IMR-90 (cell line): Measurements from ENCODE around the gene TEX52. TPM values are rescaled to one million over a fixed set of nuclear protein-coding genes. Genes with fewer than 3 reads are reported as not detected.

Source experiments
- ATAC-seq: fragments of 200-7000 bp; cut with Tn5 transposase; 2 replicates; pipeline ENCODE4 v1.9.1; 2020; ENCODE audit warnings: low read depth, mild to moderate bottlenecking, moderate library complexity
- BruUV-seq: library from RNA; stranded (reverse); fragments of 400-500 nt; replicated peaks from 2 replicates; lab custom pipeline; 2021; lab: Mats Ljungman, UMichigan
- CTCF ChIA-PET: fragments of 300-600 bp; formaldehyde crosslinking; extraction: SDS; loops from one replicate; lab custom pipeline; 2021; ENCODE audit warnings: antibody characterized with exemption; lab: Yijun Ruan, JAX
- POLR2A ChIA-PET: fragments of 300-600 bp; sonication (Branson Sonifier 250); formaldehyde crosslinking; loops from one replicate; lab custom pipeline; 2022; ENCODE audit warnings: antibody characterized with exemption; ENCODE audit not compliant: unreplicated experiment; lab: Charles Lee
- DNase-seq: peaks from one replicate; pipeline ENCODE4 v3.0.0; 2013
- H2AFZ ChIP-seq: replicated peaks from 2 replicates; pipeline ENCODE3; 2013; ENCODE audit warnings: low read length, mild to moderate bottlenecking; ENCODE audit not compliant: poor library complexity
- H2AK5ac ChIP-seq: 2 replicates; pipeline ENCODE4 v1.6.1; 2013; ENCODE audit warnings: low read depth, low read length, inconsistent platforms
- H2AK9ac ChIP-seq: replicated peaks from 2 replicates; pipeline ENCODE3; 2013; ENCODE audit warnings: mild to moderate bottlenecking, low read depth, low read length, moderate library complexity; ENCODE audit not compliant: poor library complexity
- H2BK120ac ChIP-seq: 2 replicates; pipeline ENCODE4 v1.6.1; 2013; ENCODE audit warnings: low read depth, low read length, inconsistent platforms
- H2BK15ac ChIP-seq: 3 replicates; pipeline ENCODE4 v1.6.1; 2013; ENCODE audit warnings: low read depth, low read length, inconsistent platforms
- H2BK20ac ChIP-seq: 2 replicates; pipeline ENCODE4 v1.6.1; 2013; ENCODE audit warnings: low read depth, mild to moderate bottlenecking, inconsistent platforms, low read length, moderate library complexity
- H2BK5ac ChIP-seq: 2 replicates; pipeline ENCODE4 v1.6.1; 2013; ENCODE audit warnings: mild to moderate bottlenecking, low read depth, low read length, inconsistent platforms; ENCODE audit not compliant: poor library complexity, severe bottlenecking
- H3K14ac ChIP-seq: replicated peaks from 2 replicates; pipeline ENCODE4 v1.6.1; 2013; ENCODE audit warnings: low read depth, low read length, inconsistent platforms
- H3K18ac ChIP-seq: 2 replicates; pipeline ENCODE4 v1.6.1; 2013; ENCODE audit warnings: low read depth, low read length, control low read depth
- H3K23ac ChIP-seq: 2 replicates; pipeline ENCODE4 v1.6.1; 2013; ENCODE audit warnings: low read depth, low read length, inconsistent platforms
- H3K27ac ChIP-seq: 2 replicates; pipeline ENCODE4 v1.5.1; 2013; ENCODE audit warnings: mild to moderate bottlenecking, control low read depth, low read length; ENCODE audit not compliant: insufficient read depth
- H3K27me3 ChIP-seq: 2 replicates; pipeline ENCODE4 v1.6.1; 2013; ENCODE audit warnings: low read length; ENCODE audit not compliant: control insufficient read depth, insufficient read depth
- H3K36me3 ChIP-seq: 2 replicates; pipeline ENCODE4 v1.6.1; 2013; ENCODE audit warnings: low read length, mixed read lengths; ENCODE audit not compliant: control insufficient read depth, insufficient read depth
- H3K4ac ChIP-seq: 2 replicates; pipeline ENCODE4 v1.6.1; 2013; ENCODE audit warnings: low read depth, low read length, inconsistent platforms
- H3K4me1 ChIP-seq: 2 replicates; pipeline ENCODE4 v1.6.1; 2013; ENCODE audit warnings: low read length, mixed read lengths; ENCODE audit not compliant: control insufficient read depth, insufficient read depth
- H3K4me2 ChIP-seq: 2 replicates; pipeline ENCODE4 v1.6.1; 2013; ENCODE audit warnings: low read depth, mild to moderate bottlenecking, control low read depth, low read length, moderate library complexity
- H3K4me3 ChIP-seq: 2 replicates; pipeline ENCODE4 v1.5.1; 2013; ENCODE audit warnings: low read depth, mild to moderate bottlenecking, control low read depth, low read length, moderate library complexity; ENCODE audit not compliant: insufficient read depth
- H3K56ac ChIP-seq: 2 replicates; pipeline ENCODE4 v1.6.1; 2013; ENCODE audit warnings: low read length, inconsistent platforms; ENCODE audit not compliant: insufficient read depth; ENCODE audit errors: extremely low read depth
- H3K79me1 ChIP-seq, 2 experiments: 2 replicates each; pipeline ENCODE4 v1.6.1; 2013; ENCODE audit warnings: low read length in 2 of 2, inconsistent platforms in 1 of 2, low read depth in 1 of 2
- H3K9ac ChIP-seq: 2 replicates; pipeline ENCODE4 v1.6.1; 2013; ENCODE audit warnings: low read depth, low read length, control low read depth
- H3K9me1 ChIP-seq: 2 replicates; pipeline ENCODE4 v1.6.1; 2013; ENCODE audit warnings: low read length, inconsistent platforms; ENCODE audit not compliant: insufficient read depth
- H3K9me3 ChIP-seq: 2 replicates; pipeline ENCODE4 v1.6.1; 2013; ENCODE audit warnings: low read length; ENCODE audit not compliant: control insufficient read depth, insufficient read depth
- H4K20me1 ChIP-seq: 2 replicates; pipeline ENCODE4 v1.6.1; 2013; ENCODE audit warnings: low read length, inconsistent platforms; ENCODE audit not compliant: insufficient read depth
- H4K5ac ChIP-seq: 2 replicates; pipeline ENCODE4 v1.6.1; 2013; ENCODE audit warnings: mild to moderate bottlenecking, low read depth, low read length, control low read depth
- H4K8ac ChIP-seq, 2 experiments: 2 replicates each; pipeline ENCODE4 v1.6.1; 2013; ENCODE audit warnings: low read depth in 2 of 2, low read length in 2 of 2, control low read depth in 1 of 2, inconsistent platforms in 1 of 2
- H4K91ac ChIP-seq: 2 replicates; pipeline ENCODE4 v1.6.1; 2013; ENCODE audit warnings: low read depth, low read length, inconsistent platforms; ENCODE audit not compliant: insufficient read depth
- MAFK ChIP-seq: IDR thresholded peaks from 2 replicates; pipeline ENCODE4 v1.6.1; 2012; ENCODE audit warnings: low read depth, low read length, improper control_type of control experiment
- MAZ ChIP-seq: IDR thresholded peaks from 2 replicates; pipeline ENCODE4 v1.6.1; 2012; ENCODE audit warnings: low read depth, mild to moderate bottlenecking, low read length, improper control_type of control experiment, moderate library complexity, borderline replicate concordance
- MXI1 ChIP-seq: IDR thresholded peaks from 2 replicates; pipeline ENCODE4 v1.6.1; 2012; ENCODE audit warnings: low read depth, mild to moderate bottlenecking, low read length, moderate library complexity, borderline replicate concordance
- NFE2L2 ChIP-seq: fragments of 150-350 bp; IDR thresholded peaks from 2 replicates; pipeline ENCODE4 v1.6.1; 2016; ENCODE audit warnings: low read depth, mild to moderate bottlenecking, low read length
- POLR2A ChIP-seq: IDR thresholded peaks from 2 replicates; pipeline ENCODE4 v1.6.1; 2012; ENCODE audit warnings: mild to moderate bottlenecking, low read depth, low read length
- WGBS, 2 experiments: methylation state at CpG; one replicate each; pipeline versions ENCODE4 v1.1.5 to v1.1.7; 2013; ENCODE audit warnings: missing lambda C conversion rate in 2 of 2; ENCODE audit not compliant: insufficient read length in 1 of 2; ENCODE audit errors: extremely low coverage in 2 of 2; 5-methylcytosine and 5-hydroxymethylcytosine counted together
- dilution Hi-C: fragments of 300-500 bp; cut with HindIII; formaldehyde crosslinking; loops from one replicate; pipeline ENCODE4 v1.14.3; 2018; ENCODE audit warnings: low sequenced_read_pairs; ENCODE audit not compliant: unreplicated experiment
- in situ Hi-C: fragments of 300-500 bp; cut with MboI; formaldehyde crosslinking; loops from 3 replicates; pipeline ENCODE4 v1.14.3; 2019; ENCODE audit warnings: low sequenced_read_pairs, inconsistent platforms, mixed read lengths
- intact Hi-C: fragments of 100-400 bp; cut with micrococcal nuclease; formaldehyde crosslinking; loops from 2 replicates; pipeline ENCODE4 v1.10.0; 2022
- polyA plus RNA-seq, 3 experiments: library from polyadenylated mRNA; depleted of rRNA; stranded (reverse); fragments of >200 nt; gene quantifications; 2 replicates each; pipeline ENCODE4 v1.2.3, GENCODE V29; 2012; ENCODE audit warnings: low replicate concordance in 1 of 3
- total RNA-seq: library from RNA; depleted of rRNA; stranded (reverse); fragments of >200 nt; gene quantifications from 2 replicates; pipeline ENCODE4 v1.2.3, GENCODE V29; 2012
- TF ChIP-seq, protein P1 (sequence below): fragments of 150-350 bp; IDR thresholded peaks from 2 replicates; pipeline ENCODE4 v1.6.1; 2017; ENCODE audit warnings: mild to moderate bottlenecking, antibody characterized with exemption, low read length, low read depth
- TF ChIP-seq, protein P2 (sequence below): fragments of 150-350 bp; IDR thresholded peaks from 2 replicates; pipeline ENCODE4 v1.6.1; 2016; ENCODE audit warnings: low read depth, mild to moderate bottlenecking, low read length, moderate library complexity, borderline replicate concordance

Gene TEX52
- total and polyA plus RNA-seq, 2 of the 4 experiments (the other 2 are of a cell fraction): not detected

DNA sequence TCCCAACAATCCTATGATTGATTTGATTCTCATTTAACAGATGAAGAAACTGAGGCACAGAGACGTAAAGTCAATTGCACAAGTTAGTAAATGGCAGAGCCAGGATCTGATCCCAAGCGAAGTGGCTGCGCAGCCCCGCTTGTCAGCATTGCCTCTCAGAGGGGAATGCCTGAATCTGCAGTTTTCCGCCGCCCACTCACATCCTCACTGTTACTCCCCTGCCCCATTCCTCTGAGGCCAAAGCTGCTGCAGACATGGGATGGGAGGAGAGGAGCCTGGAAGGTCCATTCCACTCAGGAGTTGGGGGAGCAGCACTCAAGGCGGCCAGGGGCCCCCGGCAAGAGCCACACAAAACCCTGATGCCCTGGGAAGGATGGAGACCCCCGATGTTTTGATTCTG, 23.0 kb downstream of the TEX52 start:
- no peak overlapping the region for H2AK5ac ChIP-seq
- no peak overlapping the region for H3K4ac ChIP-seq
- TF ChIP-seq MAFK: peak; percentile 9; the same call in 1 of the 2 replicates
- TF ChIP-seq, protein P1, sequence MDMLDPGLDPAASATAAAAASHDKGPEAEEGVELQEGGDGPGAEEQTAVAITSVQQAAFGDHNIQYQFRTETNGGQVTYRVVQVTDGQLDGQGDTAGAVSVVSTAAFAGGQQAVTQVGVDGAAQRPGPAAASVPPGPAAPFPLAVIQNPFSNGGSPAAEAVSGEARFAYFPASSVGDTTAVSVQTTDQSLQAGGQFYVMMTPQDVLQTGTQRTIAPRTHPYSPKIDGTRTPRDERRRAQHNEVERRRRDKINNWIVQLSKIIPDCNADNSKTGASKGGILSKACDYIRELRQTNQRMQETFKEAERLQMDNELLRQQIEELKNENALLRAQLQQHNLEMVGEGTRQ: no peak
- TF ChIP-seq NFE2L2: no peak
- TF ChIP-seq MXI1: no peak
- TF ChIP-seq MAZ: no peak
- TF ChIP-seq, protein P2, sequence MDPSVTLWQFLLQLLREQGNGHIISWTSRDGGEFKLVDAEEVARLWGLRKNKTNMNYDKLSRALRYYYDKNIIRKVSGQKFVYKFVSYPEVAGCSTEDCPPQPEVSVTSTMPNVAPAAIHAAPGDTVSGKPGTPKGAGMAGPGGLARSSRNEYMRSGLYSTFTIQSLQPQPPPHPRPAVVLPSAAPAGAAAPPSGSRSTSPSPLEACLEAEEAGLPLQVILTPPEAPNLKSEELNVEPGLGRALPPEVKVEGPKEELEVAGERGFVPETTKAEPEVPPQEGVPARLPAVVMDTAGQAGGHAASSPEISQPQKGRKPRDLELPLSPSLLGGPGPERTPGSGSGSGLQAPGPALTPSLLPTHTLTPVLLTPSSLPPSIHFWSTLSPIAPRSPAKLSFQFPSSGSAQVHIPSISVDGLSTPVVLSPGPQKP: no peak
- TF ChIP-seq POLR2A: no peak
- BruUV-seq: no TSS peak
- no peak overlapping the region for H2AFZ ChIP-seq
- H2BK20ac ChIP-seq: no peak overlapping the region
- H4K8ac ChIP-seq: no peak overlapping the region
- CTCF ChIA-PET: interaction anchor here (0.9 kb wide), 1 partner anchor 9 kb away, joined by 3 read pairs; no protein-coding TSS in a partner anchor
- no peak overlapping the region for H3K18ac ChIP-seq
- no peak overlapping the region for H3K56ac ChIP-seq
- DNase-seq (no peak), ATAC-seq (no peak)
- no peak overlapping the region for H3K4me2 ChIP-seq
- in situ Hi-C loops: no loop called here
- no peak overlapping the region for H3K9ac ChIP-seq
- H3K14ac ChIP-seq: no peak overlapping the region
- no peaks in the 10 kb centered on the region for H3K9me3 ChIP-seq
- no peak overlapping the region for H4K5ac ChIP-seq
- peaks cover 6% of the 10 kb centered on the region for H3K36me3 ChIP-seq
- H3K79me1 ChIP-seq: no peaks in the 10 kb centered on the region
- H3K9me1 ChIP-seq: 0 out of 2 replicates have a peak, but pooled peaks cover 2% of the 10 kb centered on the region
- no peak overlapping the region for H3K4me3 ChIP-seq
- H4K91ac ChIP-seq: no peak overlapping the region
- H3K27me3 ChIP-seq: no peaks in the 10 kb centered on the region
- H2AK9ac ChIP-seq: no peak overlapping the region
- dilution Hi-C loops: no loop called here
- H3K27ac ChIP-seq: no peak overlapping the region
- H3K23ac ChIP-seq: no peak overlapping the region
- H2BK5ac ChIP-seq: no peak overlapping the region
- no peaks in the 10 kb centered on the region for H4K20me1 ChIP-seq
- no peak overlapping the region for H2BK120ac ChIP-seq
- H3K4me1 ChIP-seq: peaks cover 7% of the 10 kb centered on the region
- intact Hi-C loops: no loop called here
- 100% methylated on average over 1 of the region's 9 CpGs; no CpG with 5 or more reads in 1 of the 2 experiments for WGBS, 2 experiments
- POLR2A ChIA-PET: no interaction called here
- H2BK15ac ChIP-seq: no peak overlapping the region
